ENCODE measurements around the gene GALK2. TPM values are rescaled to one million over a fixed set of nuclear protein-coding genes. Genes with fewer than 3 reads are reported as not detected.
A peak's percentile ranks its signal among the peaks of the same experiment; 100 is the strongest.

The GALK2 gene
- total and polyA plus RNA-seq, 2 donors (not counting 1 experiment from before 2014, with no cell fraction given): 11.2 to 23.1 TPM

DNA sequence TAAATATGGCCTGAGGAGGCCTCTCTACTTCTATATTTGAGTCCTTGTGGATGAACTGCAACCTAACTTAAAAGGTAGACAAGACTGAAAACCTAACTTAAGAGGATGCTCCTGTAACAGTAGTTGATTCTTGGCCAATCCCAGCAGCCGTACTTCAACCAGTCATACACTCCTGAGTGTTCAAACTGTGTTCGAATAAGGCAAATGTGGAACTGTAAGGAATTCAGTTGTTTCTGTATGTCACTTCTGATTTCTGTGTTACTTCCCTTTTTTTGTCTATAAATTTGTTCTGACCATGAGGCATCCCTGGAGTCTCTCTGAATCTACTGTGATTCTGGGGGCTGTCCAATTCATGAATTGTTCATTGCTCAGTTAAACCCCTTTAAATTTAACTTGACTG, 20.5 kb downstream of the GALK2 start:
- Histone ChIP-seq H3K27ac (ENCODE audit: low read length in 2 of 2) (peak overlapping the region in 1 of 2 donors; percentile 25), H3K9ac (ENCODE audit: low read length) (no peak overlapping the region), H3K9me3 (ENCODE audit: control extremely low read depth in 1 of 3, control insufficient read depth in 2 of 3, insufficient read depth in 1 of 3, low read length in 2 of 3) (no peaks in the 10 kb centered on the region), H3K79me2 (ENCODE audit: control insufficient read depth, insufficient read depth, low read length) (peaks cover 40% of the 10 kb centered on the region), H3K36me3 (replicated peaks in 1 of 2; ENCODE audit: control extremely low read depth in 1 of 2, control insufficient read depth in 1 of 2, extremely low read depth in 1 of 2, insufficient read depth in 2 of 2, low read length in 1 of 2) (no peaks in the 10 kb centered on the region), H3K27me3 (replicated peaks in 1 of 4; ENCODE audit: control extremely low read depth in 1 of 4, control insufficient read depth in 3 of 4, insufficient read depth in 4 of 4, low read length in 3 of 4) (no peaks in the 10 kb centered on the region), H3K4me3 (ENCODE audit: control extremely low read depth in 1 of 5, extremely low read depth in 1 of 5, insufficient read depth in 1 of 5, low read depth in 2 of 5, low read length in 4 of 5) (no peak overlapping the region), H3K4me2 (replicated peaks; ENCODE audit: low read depth, low read length, poor library complexity, severe bottlenecking) (no peak overlapping the region), H3K4me1 (ENCODE audit: control insufficient read depth in 2 of 2, insufficient read depth in 2 of 2, low read length in 2 of 2) (peaks cover 4% of the 10 kb centered on the region in 2 donors), H2AFZ (ENCODE audit: insufficient read depth, low read depth, low read length, poor library complexity, severe bottlenecking) (peak overlapping the region; percentile 40), H4K20me1 (ENCODE audit: control insufficient read depth, insufficient read depth, low read length, poor library complexity, severe bottlenecking) (no peaks in the 10 kb centered on the region)
- POLR2A ChIA-PET: no interaction called here
- H3K4me1 Mint-ChIP-seq: peaks cover 13% of the 10 kb centered on the region
- no peak overlapping the region for H3K27ac Mint-ChIP-seq
- H3K27me3 Mint-ChIP-seq: no peaks in the 10 kb centered on the region
- DNase-seq (peak; percentile 12), ATAC-seq (ENCODE audit: low read depth) (no peak)
- TF ChIP-seq EZH2 (IDR thresholded peaks at IDR 0.05; ENCODE audit: borderline replicate concordance, insufficient read depth, low read depth, low read length, poor library complexity, severe bottlenecking): no peak
- TF ChIP-seq, protein P1, sequence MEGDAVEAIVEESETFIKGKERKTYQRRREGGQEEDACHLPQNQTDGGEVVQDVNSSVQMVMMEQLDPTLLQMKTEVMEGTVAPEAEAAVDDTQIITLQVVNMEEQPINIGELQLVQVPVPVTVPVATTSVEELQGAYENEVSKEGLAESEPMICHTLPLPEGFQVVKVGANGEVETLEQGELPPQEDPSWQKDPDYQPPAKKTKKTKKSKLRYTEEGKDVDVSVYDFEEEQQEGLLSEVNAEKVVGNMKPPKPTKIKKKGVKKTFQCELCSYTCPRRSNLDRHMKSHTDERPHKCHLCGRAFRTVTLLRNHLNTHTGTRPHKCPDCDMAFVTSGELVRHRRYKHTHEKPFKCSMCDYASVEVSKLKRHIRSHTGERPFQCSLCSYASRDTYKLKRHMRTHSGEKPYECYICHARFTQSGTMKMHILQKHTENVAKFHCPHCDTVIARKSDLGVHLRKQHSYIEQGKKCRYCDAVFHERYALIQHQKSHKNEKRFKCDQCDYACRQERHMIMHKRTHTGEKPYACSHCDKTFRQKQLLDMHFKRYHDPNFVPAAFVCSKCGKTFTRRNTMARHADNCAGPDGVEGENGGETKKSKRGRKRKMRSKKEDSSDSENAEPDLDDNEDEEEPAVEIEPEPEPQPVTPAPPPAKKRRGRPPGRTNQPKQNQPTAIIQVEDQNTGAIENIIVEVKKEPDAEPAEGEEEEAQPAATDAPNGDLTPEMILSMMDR (IDR thresholded peaks at IDR 0.05): no peak
- H3K9me3 Mint-ChIP-seq (ENCODE audit: insufficient read depth): peaks cover 2% of the 10 kb centered on the region
- 38% methylated on average over 2 of the region's 2 CpGs for WGBS (ENCODE audit: insufficient coverage)
- intact Hi-C loops (cut with micrococcal nuclease): no loop called here
- H3K4me3 Mint-ChIP-seq: no peak overlapping the region
- CTCF ChIA-PET: no interaction called here

GRCh38 chr15:49191892-49192291, 21.8 kb downstream of the GALK2 start:
- POLR2A ChIA-PET: no interaction called here
- Histone ChIP-seq H3K9ac (ENCODE audit: low read length) (no peak overlapping the region), H3K36me3 (replicated peaks in 1 of 2; ENCODE audit: control extremely low read depth in 1 of 2, control insufficient read depth in 1 of 2, extremely low read depth in 1 of 2, insufficient read depth in 2 of 2, low read length in 1 of 2) (no peaks in the 10 kb centered on the region), H3K27ac (ENCODE audit: low read length in 2 of 2) (no peak overlapping the region), H3K4me2 (replicated peaks; ENCODE audit: low read depth, low read length, poor library complexity, severe bottlenecking) (no peak overlapping the region), H2AFZ (ENCODE audit: insufficient read depth, low read depth, low read length, poor library complexity, severe bottlenecking) (no peak overlapping the region), H4K20me1 (ENCODE audit: control insufficient read depth, insufficient read depth, low read length, poor library complexity, severe bottlenecking) (no peaks in the 10 kb centered on the region), H3K4me3 (ENCODE audit: control extremely low read depth in 1 of 5, extremely low read depth in 1 of 5, insufficient read depth in 1 of 5, low read depth in 2 of 5, low read length in 4 of 5) (no peak overlapping the region), H3K79me2 (ENCODE audit: control insufficient read depth, insufficient read depth, low read length) (peaks cover 41% of the 10 kb centered on the region), H3K9me3 (ENCODE audit: control extremely low read depth in 1 of 3, control insufficient read depth in 2 of 3, insufficient read depth in 1 of 3, low read length in 2 of 3) (no peaks in the 10 kb centered on the region), H3K27me3 (replicated peaks in 1 of 4; ENCODE audit: control extremely low read depth in 1 of 4, control insufficient read depth in 3 of 4, insufficient read depth in 4 of 4, low read length in 3 of 4) (no peaks in the 10 kb centered on the region), H3K4me1 (ENCODE audit: control insufficient read depth in 2 of 2, insufficient read depth in 2 of 2, low read length in 2 of 2) (peaks cover 4% of the 10 kb centered on the region in 2 donors)
- TF ChIP-seq, protein P1 (IDR thresholded peaks at IDR 0.05): no peak
- TF ChIP-seq EZH2 (IDR thresholded peaks at IDR 0.05; ENCODE audit: borderline replicate concordance, insufficient read depth, low read depth, low read length, poor library complexity, severe bottlenecking): no peak
- CTCF ChIA-PET: no interaction called here
- H3K27ac Mint-ChIP-seq: no peak overlapping the region
- peaks cover 14% of the 10 kb centered on the region for H3K4me1 Mint-ChIP-seq
- ATAC-seq (ENCODE audit: low read depth): no peak
- no peak overlapping the region for H3K4me3 Mint-ChIP-seq
- WGBS (ENCODE audit: insufficient coverage): no CpG with 5 or more reads among the region's 2 CpGs
- H3K9me3 Mint-ChIP-seq (ENCODE audit: insufficient read depth): no peaks in the 10 kb centered on the region
- intact Hi-C loops (cut with micrococcal nuclease): no loop called here
- no peak for DNase-seq
- no peaks in the 10 kb centered on the region for H3K27me3 Mint-ChIP-seq
